Heart left ventricle (tissue), 16 donors: ENCODE results near the gene RADX. TPM values are rescaled to one million over a fixed set of nuclear protein-coding genes. Genes with fewer than 3 reads are reported as not detected.

Source experiments
- ATAC-seq, 4 donors: fragments of 200-7000 bp; cut with Tn5 transposase; one replicate each; pipeline ENCODE4 v1.9.1; 2020 to 2022; ENCODE audit warnings: moderate library complexity in 4 of 4, mild to moderate bottlenecking in 3 of 4, moderate number of reproducible peaks in 1 of 4
- DNase-seq, 5 donors: peaks; one replicate each; pipeline ENCODE4 v3.0.0-alpha.2; 2020
- H3K27ac ChIP-seq, 12 donors: fragments of 200-600 bp; sonication (generic) in 4 of 12; one replicate each; pipeline versions ENCODE4 v1.5.0 to v1.8.0; 2016 to 2022; ENCODE audit warnings: mild to moderate bottlenecking in 2 of 12
- H3K27me3 ChIP-seq, 9 donors: fragments of 200-600 bp; sonication (generic) in 2 of 9; one replicate each; pipeline versions ENCODE4 v1.5.1 to v1.8.0; 2016 to 2022; ENCODE audit warnings: mild to moderate bottlenecking in 3 of 9
- H3K36me3 ChIP-seq, 9 donors: fragments of 200-600 bp; sonication (generic) in 2 of 9; one replicate each; pipeline versions ENCODE4 v1.5.0 to v1.8.0; 2018 to 2022; ENCODE audit warnings: mild to moderate bottlenecking in 2 of 9
- H3K4me1 ChIP-seq, 12 donors: fragments of 200-600 bp; sonication (generic) in 4 of 12; one replicate each; pipeline versions ENCODE4 v1.5.0 to v1.8.0; 2016 to 2022; ENCODE audit warnings: mild to moderate bottlenecking in 3 of 12
- H3K4me3 ChIP-seq, 12 donors: fragments of 200-600 bp; sonication (generic) in 4 of 12; one replicate each; pipeline versions ENCODE4 v1.5.0 to v1.8.0; 2017 to 2022; ENCODE audit warnings: mild to moderate bottlenecking in 9 of 12, moderate library complexity in 4 of 12
- H3K9me3 ChIP-seq, 12 donors: fragments of 200-600 bp; sonication (generic) in 4 of 12; one replicate each; pipeline versions ENCODE4 v1.5.0 to v1.8.0; 2016 to 2022; ENCODE audit warnings: mild to moderate bottlenecking in 1 of 12
- POLR2A ChIP-seq, 2 donors: fragments of 450-650 bp; IDR thresholded peaks; one replicate each; pipeline ENCODE4 v1.6.1; 2017; ENCODE audit warnings: antibody characterized with exemption in 2 of 2, mild to moderate bottlenecking in 2 of 2, moderate library complexity in 2 of 2
- WGBS, 4 donors: extraction: QIAGEN DNeasy Blood & Tissue Kit in 2 of 4; methylation state at CpG; one replicate each; pipeline versions ENCODE4 v1.1.5 to v1.1.7; 2013 to 2018; 5-methylcytosine and 5-hydroxymethylcytosine counted together
- intact Hi-C, 10 donors: fragments of 100-400 bp; cut with DNase I; formaldehyde crosslinking; loops; one replicate each; pipeline versions ENCODE4 v1.11.1 to v1.14.2; 2022
- long read RNA-seq, 3 donors: library from polyadenylated mRNA; unstranded; transcript quantifications; one replicate each; pipeline ENCODE4 v2.0.0, GENCODE V29; 2020 to 2021
- polyA plus RNA-seq, 2 donors: library from polyadenylated mRNA; stranded (reverse); fragments of 200-250 nt; gene quantifications; one replicate each; pipeline ENCODE4 v1.2.3, GENCODE V29; 2013
- total RNA-seq, 9 donors: library from RNA; depleted of rRNA in 2 of 9; stranded (reverse); fragments of >200 nt in 2 of 9; fragmentation: NEBNext Ultra II Directional in 3 of 9; extraction: Animal tissue kit (Norgen Biotek cat#: 25700) in 3 of 9; gene quantifications; one replicate each; pipeline versions ENCODE4 v1.1.0 to v1.2.4, GENCODE V29; 2016 to 2023
- TF ChIP-seq, protein P1 (sequence below), 12 donors: fragments of 200-600 bp; sonication (generic) in 4 of 12; IDR thresholded peaks; one replicate each; pipeline versions ENCODE4 v1.5.0 to v1.8.0; 2018 to 2022; ENCODE audit warnings: antibody characterized with exemption in 12 of 12, mild to moderate bottlenecking in 5 of 12
- donor health status: ischemic (EF 13 %, LVEDD 7.1; RV severe dilation, severe dysfunction).
- donor health status: healthy with polysubstance abuse.
- donor health status: DM: no; HTN: yes; CAD: no.
- donor health status: DM: no; HTN: no; CAD: no.
- donor health status: ischemic (EF 25% LVEDD 6.9; RV normal size, moderate dysfunction).
- donor health status: ischemic (EF 25% LVEDD 5.7; RV mildly dilated, moderate dysfunction).
- donor health status: healthy.
- donor health status: DM: yes; HTN: yes; CAD: no.
- donor health status: ischemic (EF 35%, LVEDD 5.7; RV mildly dilated, moderate dysfunction).
- donor health status: nonischemic (EF 11% LVEDD 7.7; RV severe dilation, severe dysfunction).
- donor health status: DM: yes; HTN: yes; CAD: no.
- donor health status: PGD.
- donor health status: ischemic (EF 29% LVEDD 5.4; RV normal size, mild dysfunction).
- donor health status: nonischemic (EF 23%, LVEDD 6.1; RV moderate dilation, normal function).

RADX gene, protein sequence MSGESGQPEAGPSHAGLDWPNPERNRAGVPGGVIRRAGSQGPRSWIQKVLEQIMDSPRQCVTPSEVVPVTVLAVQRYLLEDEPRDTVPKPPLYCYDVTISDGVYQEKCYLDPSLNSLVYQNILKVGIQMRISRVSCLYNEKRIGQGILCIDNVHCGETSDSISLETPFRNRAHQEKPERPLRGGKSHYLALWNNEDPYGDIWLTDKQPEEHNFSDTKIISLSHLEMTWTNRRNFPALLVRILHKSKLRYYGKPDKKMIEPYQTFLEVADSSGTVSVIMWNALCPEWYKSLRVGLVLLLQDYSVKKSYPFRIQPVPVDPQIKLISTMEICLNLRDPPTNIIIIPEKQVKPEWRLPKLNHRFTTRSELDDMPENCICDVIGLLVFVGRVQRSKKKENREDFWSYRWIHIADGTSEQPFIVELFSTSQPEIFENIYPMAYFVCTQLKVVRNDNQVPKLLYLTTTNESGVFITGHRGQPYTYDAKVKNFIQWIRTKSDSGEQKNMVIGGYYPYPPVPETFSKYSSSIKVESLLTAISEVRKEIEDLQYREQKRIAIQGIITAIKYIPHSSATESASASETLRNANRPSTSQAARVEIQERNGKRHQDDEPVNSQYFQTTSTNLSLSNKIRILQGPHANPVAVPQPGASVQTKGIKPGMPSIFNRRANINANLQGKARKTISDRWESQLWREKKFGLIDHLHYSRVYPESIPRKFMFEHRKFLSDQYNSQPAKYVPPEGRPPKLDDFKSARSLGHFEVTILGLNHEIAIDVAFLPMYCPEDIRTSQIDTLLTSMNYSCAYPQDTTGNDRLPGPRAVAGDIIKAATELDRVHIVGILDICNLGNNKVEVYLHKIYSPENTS
- total RNA-seq (1 to 10 TPM in 5 of 9 donors, under 1 TPM in 4; 0.54 to 2.5 (median 1.1) TPM), polyA plus RNA-seq (1 to 10 TPM in 1 of 2 donors, under 1 TPM in 1; 0.38 to 1.4 TPM)
- long read RNA-seq, donor 1, partial matches to known transcripts: 0 of 1 reads
- long read RNA-seq, donor 1, other reads (novel, unspliced or antisense): 0 of 1 reads
- long read RNA-seq, donor 2, partial matches to known transcripts: 0 of 1 reads
- long read RNA-seq, donor 2, other reads (novel, unspliced or antisense): 0 of 1 reads
- long read RNA-seq, donor 3, partial matches to known transcripts: 0 of 1 reads
- long read RNA-seq, donor 3, other reads (novel, unspliced or antisense): 0 of 1 reads

GRCh38 chrX:106611679-106612392 is at the start of gene RADX:
RADX (plus strand) TSS chrX:106611978; CDS start chrX:106612081, 103 bp downstream.
- Histone ChIP-seq H3K36me3 (no peaks in the 10 kb centered on the region), H3K27ac (no peak within 1 kb of the TSS), H3K4me3 (peak within 1 kb of the TSS in 11 of 12 donors; percentile 17 to 65 (median 53)), H3K27me3 (peaks cover 0 to 21% (median 0%) of the 10 kb centered on the region in 9 donors), H3K4me1 (no peaks in the 10 kb centered on the region), H3K9me3 (no peaks in the 10 kb centered on the region)
- intact Hi-C loops: no loop called here
- WGBS, 4 donors: 1 to 44% (median 12%) methylated on average over 42 to 46 of the region's 46 CpGs
- ATAC-seq (peak; percentile 81 to 99 (median 98)), DNase-seq (peak; percentile 58 to 82 (median 71))
- TF ChIP-seq POLR2A (IDR thresholded peaks at IDR 0.05): no peak
- TF ChIP-seq, protein P1, sequence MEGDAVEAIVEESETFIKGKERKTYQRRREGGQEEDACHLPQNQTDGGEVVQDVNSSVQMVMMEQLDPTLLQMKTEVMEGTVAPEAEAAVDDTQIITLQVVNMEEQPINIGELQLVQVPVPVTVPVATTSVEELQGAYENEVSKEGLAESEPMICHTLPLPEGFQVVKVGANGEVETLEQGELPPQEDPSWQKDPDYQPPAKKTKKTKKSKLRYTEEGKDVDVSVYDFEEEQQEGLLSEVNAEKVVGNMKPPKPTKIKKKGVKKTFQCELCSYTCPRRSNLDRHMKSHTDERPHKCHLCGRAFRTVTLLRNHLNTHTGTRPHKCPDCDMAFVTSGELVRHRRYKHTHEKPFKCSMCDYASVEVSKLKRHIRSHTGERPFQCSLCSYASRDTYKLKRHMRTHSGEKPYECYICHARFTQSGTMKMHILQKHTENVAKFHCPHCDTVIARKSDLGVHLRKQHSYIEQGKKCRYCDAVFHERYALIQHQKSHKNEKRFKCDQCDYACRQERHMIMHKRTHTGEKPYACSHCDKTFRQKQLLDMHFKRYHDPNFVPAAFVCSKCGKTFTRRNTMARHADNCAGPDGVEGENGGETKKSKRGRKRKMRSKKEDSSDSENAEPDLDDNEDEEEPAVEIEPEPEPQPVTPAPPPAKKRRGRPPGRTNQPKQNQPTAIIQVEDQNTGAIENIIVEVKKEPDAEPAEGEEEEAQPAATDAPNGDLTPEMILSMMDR (IDR thresholded peaks at IDR 0.05): no peak

- no peak for DNase-seq
- peaks cover 0 to 17% (median 0%) of the 10 kb centered on the region in 9 donors for H3K27me3 ChIP-seq
- H3K36me3 ChIP-seq: no peaks in the 10 kb centered on the region
- H3K4me1 ChIP-seq: no peaks in the 10 kb centered on the region
- no peak for TF ChIP-seq POLR2A (IDR thresholded peaks at IDR 0.05)
- TF ChIP-seq, protein P1 (IDR thresholded peaks at IDR 0.05): no peak
- intact Hi-C loops: no loop called here
- no peak overlapping the region for H3K27ac ChIP-seq
- no peak overlapping the region for H3K4me3 ChIP-seq
- no peaks in the 10 kb centered on the region for H3K9me3 ChIP-seq
- 57 to 68% (median 60%) methylated on average over 2 of the region's 2 CpGs for WGBS, 4 donors
- no peak for ATAC-seq
Measured at GRCh38 chrX:106564986-106565385, 46.8 kb upstream of the RADX start.

DNA sequence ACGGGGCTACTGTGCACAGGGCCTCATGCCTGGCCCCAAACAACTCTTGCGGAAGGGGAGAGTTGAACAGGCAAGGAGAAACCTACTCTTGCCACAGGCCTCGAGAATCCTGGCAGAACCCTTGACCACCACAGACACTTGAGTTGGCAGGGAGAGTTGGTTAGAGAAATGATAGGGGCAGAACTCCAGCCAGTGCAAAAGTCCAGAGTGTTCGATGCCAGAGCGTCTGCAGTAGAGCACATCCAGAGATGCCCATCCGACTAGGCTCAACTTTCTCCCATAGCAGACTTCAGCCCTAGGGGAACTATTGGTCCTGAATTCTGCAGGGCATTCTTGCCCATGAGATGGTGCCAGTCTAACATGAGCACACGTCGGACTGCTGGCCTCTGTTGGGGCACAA is 45.4 kb upstream of the RADX start:
- DNase-seq (no peak), ATAC-seq (no peak)
- Histone ChIP-seq H3K36me3 (no peaks in the 10 kb centered on the region), H3K4me3 (no peak overlapping the region), H3K4me1 (no peaks in the 10 kb centered on the region), H3K27ac (no peak overlapping the region), H3K9me3 (no peaks in the 10 kb centered on the region), H3K27me3 (peaks cover 0 to 17% (median 0%) of the 10 kb centered on the region in 9 donors)
- intact Hi-C loops: no loop called here
- 62 to 86% (median 83%) methylated on average over 8 of the region's 8 CpGs for WGBS, 4 donors
- TF ChIP-seq, protein P1 (IDR thresholded peaks at IDR 0.05): no peak
- TF ChIP-seq POLR2A (IDR thresholded peaks at IDR 0.05): no peak
